Endodermal cell (in vitro differentiated cells): ENCODE measurements around the gene HLA-G. TPM values are rescaled to one million over a fixed set of nuclear protein-coding genes. Genes with fewer than 3 reads are reported as not detected.

ENCODE experiments used
- DNase-seq: peaks from one replicate; pipeline ENCODE4 v3.0.0-alpha.2; 2017
- H3K27ac ChIP-seq: 2 replicates; pipeline ENCODE4 v1.5.1; 2013; ENCODE audit warnings: mild to moderate bottlenecking, low read depth, low read length, moderate library complexity
- H3K27me3 ChIP-seq: 2 replicates; pipeline ENCODE4 v1.6.1; 2013; ENCODE audit warnings: mild to moderate bottlenecking, low read length, moderate library complexity; ENCODE audit not compliant: insufficient read depth, control insufficient read depth, poor library complexity, severe bottlenecking
- H3K36me3 ChIP-seq: 2 replicates; pipeline ENCODE4 v1.7.0; 2013; ENCODE audit warnings: mild to moderate bottlenecking, low read length, moderate library complexity; ENCODE audit not compliant: control insufficient read depth, insufficient read depth
- H3K4me1 ChIP-seq: one replicate; pipeline ENCODE4 v1.7.0; 2013; ENCODE audit warnings: low read length; ENCODE audit not compliant: control insufficient read depth, insufficient read depth
- H3K4me3 ChIP-seq: 2 replicates; pipeline ENCODE4 v1.5.1; 2013; ENCODE audit warnings: mild to moderate bottlenecking, low read length, moderate library complexity
- H3K9ac ChIP-seq: 2 replicates; pipeline ENCODE4 v1.6.1; 2013; ENCODE audit warnings: mild to moderate bottlenecking, low read length, moderate library complexity; ENCODE audit not compliant: poor library complexity, severe bottlenecking; ENCODE audit errors: extremely low read depth
- H3K9me3 ChIP-seq: 2 replicates; pipeline ENCODE4 v1.6.1; 2013; ENCODE audit warnings: mild to moderate bottlenecking, low read length, moderate library complexity; ENCODE audit not compliant: control insufficient read depth
- H3K27ac Mint-ChIP-seq: 2 replicates; pipeline ENCODE4 v1.8.0; 2020; ENCODE audit warnings: mixed read lengths
- H3K27me3 Mint-ChIP-seq: 2 replicates; pipeline ENCODE4 v1.8.0; 2021; ENCODE audit warnings: mild to moderate bottlenecking, mixed read lengths; ENCODE audit not compliant: insufficient read depth
- H3K36me3 Mint-ChIP-seq: 2 replicates; pipeline ENCODE4 v1.8.0; 2020; ENCODE audit warnings: low read depth, mixed read lengths
- H3K4me1 Mint-ChIP-seq: 2 replicates; pipeline ENCODE4 v1.8.0; 2020; ENCODE audit warnings: mixed read lengths
- H3K4me3 Mint-ChIP-seq: 2 replicates; pipeline ENCODE4 v1.8.0; 2020; ENCODE audit warnings: mild to moderate bottlenecking, moderate library complexity, mixed read lengths
- H3K9me3 Mint-ChIP-seq: 2 replicates; pipeline ENCODE4 v1.8.0; 2020; ENCODE audit warnings: mild to moderate bottlenecking, mixed read lengths
- WGBS, 2 experiments: methylation state at CpG; one replicate each; pipeline versions ENCODE4 v1.1.5 to v1.1.7; 2013; ENCODE audit warnings: missing lambda C conversion rate in 2 of 2, mixed read lengths in 1 of 2; ENCODE audit not compliant: insufficient coverage in 1 of 2, insufficient read length in 1 of 2; 5-methylcytosine and 5-hydroxymethylcytosine counted together
- total RNA-seq, 2 donors: library from RNA; stranded (reverse); fragmentation: NEBNext Ultra II Directional in 1 of 2; extraction: Animal tissue kit (Norgen Biotek cat#: 25700) in 1 of 2; gene quantifications; 2 replicates in 1 of 2; 3 replicates in 1 of 2; pipeline ENCODE4 v1.2.1, GENCODE V29; 2021
- TF ChIP-seq, protein P1 (sequence below): fragments of 200-600 bp; sonication (generic); conservative IDR thresholded peaks from 2 replicates; pipeline ENCODE4 v1.5.0; 2021; ENCODE audit warnings: antibody characterized with exemption, mild to moderate bottlenecking

Gene HLA-G
- total RNA-seq, 2 donors from 2014 or later: 0.58 to 1.1 TPM

DNA sequence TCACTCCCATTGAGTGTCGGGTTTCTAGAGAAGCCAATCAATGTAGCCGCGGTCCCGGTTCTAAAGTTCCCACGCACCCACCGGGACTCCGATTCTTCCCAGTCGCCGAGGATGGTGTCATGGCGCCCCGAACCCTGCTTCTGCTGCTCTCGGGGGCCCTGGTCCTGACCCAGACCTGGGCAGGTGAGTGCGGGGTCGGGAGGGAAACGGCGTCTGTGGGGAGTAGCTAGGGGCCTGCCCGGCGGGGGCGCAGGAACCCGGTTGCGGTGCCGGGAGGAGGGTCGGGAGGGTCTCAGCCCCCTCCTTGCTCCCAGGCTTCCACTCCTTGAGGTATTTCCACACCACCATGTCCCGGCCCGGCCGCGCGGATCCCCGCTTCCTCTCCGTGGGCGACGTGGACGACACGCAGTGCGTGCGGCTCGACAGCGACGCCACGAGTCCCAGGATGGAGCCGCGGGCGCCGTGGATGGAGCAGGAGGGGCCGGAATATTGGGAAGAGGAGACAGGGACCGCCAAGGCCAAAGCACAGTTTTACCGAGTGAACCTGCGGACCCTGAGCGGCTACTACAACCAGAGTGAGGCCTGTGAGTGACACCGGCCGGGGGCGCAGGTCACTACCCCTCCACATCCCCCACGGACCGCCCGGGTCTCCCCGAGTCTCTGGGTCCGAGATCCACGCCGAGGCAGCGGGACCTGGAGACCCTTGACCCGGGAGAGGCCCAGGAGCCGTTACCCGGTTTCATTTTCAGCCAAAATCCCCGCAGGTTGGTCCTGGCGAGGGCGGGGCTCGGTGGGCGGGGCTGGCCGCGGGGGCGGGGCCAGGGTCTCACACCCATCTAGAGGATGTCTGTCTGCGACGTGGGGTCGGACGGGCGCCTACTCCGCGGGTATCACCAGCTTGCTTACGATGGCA lies 35.2 kb upstream of the HLA-G start:
- WGBS, 2 experiments: 7 to 12% methylated on average over 10 to 79 of the region's 79 CpGs
- no peak overlapping the region for H3K27ac ChIP-seq
- Mint-ChIP-seq H3K9me3 (peaks cover 2% of the 10 kb centered on the region), H3K27me3 (peaks cover 74% of the 10 kb centered on the region), H3K4me1 (no peaks in the 10 kb centered on the region), H3K4me3 (peak overlapping the region; percentile 54), H3K27ac (no peak overlapping the region), H3K36me3 (no peaks in the 10 kb centered on the region)
- H3K4me3 ChIP-seq: peak overlapping the region; percentile 58
- no peaks in the 10 kb centered on the region for H3K36me3 ChIP-seq
- peak; percentile 90 for DNase-seq
- peaks cover 4% of the 10 kb centered on the region for H3K9me3 ChIP-seq
- no peaks in the 10 kb centered on the region for H3K4me1 ChIP-seq
- H3K27me3 ChIP-seq: peaks cover 75% of the 10 kb centered on the region
- H3K9ac ChIP-seq: no peak overlapping the region
- TF ChIP-seq, protein P1, sequence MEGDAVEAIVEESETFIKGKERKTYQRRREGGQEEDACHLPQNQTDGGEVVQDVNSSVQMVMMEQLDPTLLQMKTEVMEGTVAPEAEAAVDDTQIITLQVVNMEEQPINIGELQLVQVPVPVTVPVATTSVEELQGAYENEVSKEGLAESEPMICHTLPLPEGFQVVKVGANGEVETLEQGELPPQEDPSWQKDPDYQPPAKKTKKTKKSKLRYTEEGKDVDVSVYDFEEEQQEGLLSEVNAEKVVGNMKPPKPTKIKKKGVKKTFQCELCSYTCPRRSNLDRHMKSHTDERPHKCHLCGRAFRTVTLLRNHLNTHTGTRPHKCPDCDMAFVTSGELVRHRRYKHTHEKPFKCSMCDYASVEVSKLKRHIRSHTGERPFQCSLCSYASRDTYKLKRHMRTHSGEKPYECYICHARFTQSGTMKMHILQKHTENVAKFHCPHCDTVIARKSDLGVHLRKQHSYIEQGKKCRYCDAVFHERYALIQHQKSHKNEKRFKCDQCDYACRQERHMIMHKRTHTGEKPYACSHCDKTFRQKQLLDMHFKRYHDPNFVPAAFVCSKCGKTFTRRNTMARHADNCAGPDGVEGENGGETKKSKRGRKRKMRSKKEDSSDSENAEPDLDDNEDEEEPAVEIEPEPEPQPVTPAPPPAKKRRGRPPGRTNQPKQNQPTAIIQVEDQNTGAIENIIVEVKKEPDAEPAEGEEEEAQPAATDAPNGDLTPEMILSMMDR: peak; percentile 50

DNA sequence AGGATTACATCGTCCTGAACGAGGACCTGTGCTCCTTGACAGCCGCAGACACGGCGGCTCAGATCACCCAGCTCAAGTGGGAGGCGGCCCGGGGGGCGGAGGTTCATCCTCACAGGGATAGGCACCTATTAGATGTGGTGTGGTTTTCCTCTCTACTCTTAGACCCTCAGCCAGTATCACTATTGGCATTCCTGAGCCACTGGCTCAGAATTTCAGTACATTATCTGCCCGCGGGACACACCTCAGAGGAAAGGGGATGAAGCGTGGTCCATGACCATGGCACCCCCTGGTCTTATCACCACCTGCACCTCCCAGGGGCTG lies 34.6 kb upstream of the HLA-G start:
- Mint-ChIP-seq H3K36me3 (no peaks in the 10 kb centered on the region), H3K27ac (no peak overlapping the region)
- H3K36me3 ChIP-seq: no peaks in the 10 kb centered on the region

DNA sequence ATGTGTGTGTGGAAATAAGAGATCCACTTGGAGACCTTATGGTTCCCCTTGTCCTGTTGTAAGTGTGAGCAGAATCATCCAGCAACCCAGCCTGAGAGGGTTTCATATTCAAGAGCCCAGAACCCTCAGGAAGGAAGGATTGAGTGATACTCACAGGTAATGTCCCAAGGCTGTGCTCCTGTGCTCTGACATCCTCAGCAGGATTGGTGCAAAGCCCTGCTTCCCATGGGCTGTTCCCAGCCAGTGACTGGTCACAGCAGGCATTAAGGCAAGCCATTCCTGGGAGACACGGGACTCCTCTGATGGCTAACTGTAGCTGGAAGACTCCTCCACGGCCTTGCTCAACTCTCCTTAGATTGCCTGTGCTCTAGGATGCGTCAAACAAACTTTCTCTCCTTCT lies 33.8 kb upstream of the HLA-G start:
- Histone ChIP-seq H3K36me3 (no peaks in the 10 kb centered on the region), H3K9me3 (peaks cover 6% of the 10 kb centered on the region), H3K9ac (no peak overlapping the region), H3K4me3 (no peak overlapping the region), H3K27ac (no peak overlapping the region), H3K27me3 (peaks cover 84% of the 10 kb centered on the region), H3K4me1 (no peaks in the 10 kb centered on the region)
- Mint-ChIP-seq H3K9me3 (peaks cover 2% of the 10 kb centered on the region), H3K27ac (no peak overlapping the region), H3K27me3 (peaks cover 85% of the 10 kb centered on the region), H3K4me1 (no peaks in the 10 kb centered on the region), H3K36me3 (no peaks in the 10 kb centered on the region), H3K4me3 (no peak overlapping the region)
- WGBS, 2 experiments: 79 to 93% methylated on average over 3 of the region's 3 CpGs
- TF ChIP-seq, protein P1: no peak
- DNase-seq: no peak

More for the DNA sequence above, 34.6 kb upstream of the HLA-G start:
- TF ChIP-seq, protein P1: no peak
- H3K4me1 Mint-ChIP-seq: no peaks in the 10 kb centered on the region
- H3K27ac ChIP-seq: no peak overlapping the region
- H3K4me3 ChIP-seq: no peak overlapping the region
- H3K4me1 ChIP-seq: no peaks in the 10 kb centered on the region
- H3K9me3 ChIP-seq: peaks cover 6% of the 10 kb centered on the region
- H3K27me3 ChIP-seq: peaks cover 76% of the 10 kb centered on the region
- H3K9ac ChIP-seq: no peak overlapping the region
- H3K27me3 Mint-ChIP-seq: peaks cover 78% of the 10 kb centered on the region
- DNase-seq: no peak
- peak overlapping the region; percentile 54 for H3K4me3 Mint-ChIP-seq
- H3K9me3 Mint-ChIP-seq: peaks cover 2% of the 10 kb centered on the region
- WGBS, 2 experiments: 52 to 82% methylated on average over 2 to 11 of the region's 11 CpGs
